HepG2 (cell line): ENCODE results near the gene SEZ6. TPM values are rescaled to one million over a fixed set of nuclear protein-coding genes. Genes with fewer than 3 reads are reported as not detected.
A peak's percentile ranks its signal among the peaks of the same experiment; 100 is the strongest.

ENCODE experiments used
- FOXP4 ChIP-seq: sonication (generic); formaldehyde crosslinking; IDR thresholded peaks from 2 replicates; pipeline ENCODE4 v1.4.0; 2020; ENCODE audit warnings: missing genetic modification reagents
- GABPA ChIP-seq, 2 experiments: IDR thresholded peaks; 2 replicates each; pipeline ENCODE4 v1.6.1; 2011 to 2016; ENCODE audit warnings: low read depth in 2 of 2, low read length in 1 of 2, missing biosample characterization in 1 of 2, missing genetic modification characterization in 1 of 2
- KDM5B ChIP-seq: sonication (generic); formaldehyde crosslinking; IDR thresholded peaks from 2 replicates; pipeline ENCODE4 v1.4.0; 2020; ENCODE audit warnings: missing genetic modification reagents, mild to moderate bottlenecking, borderline replicate concordance
- KMT2A ChIP-seq: sonication (generic); formaldehyde crosslinking; IDR thresholded peaks from 2 replicates; pipeline ENCODE4 v1.4.0; 2020; ENCODE audit warnings: missing genetic modification reagents
- MIER2 ChIP-seq: IDR thresholded peaks from 2 replicates; pipeline ENCODE4 v1.6.1; 2016; ENCODE audit warnings: missing biosample characterization, missing genetic modification reagents
- NRL ChIP-seq: sonication (generic); formaldehyde crosslinking; IDR thresholded peaks from 2 replicates; pipeline ENCODE4 v1.5.0; 2020; ENCODE audit warnings: missing genetic modification reagents, mild to moderate bottlenecking, moderate library complexity, borderline replicate concordance
- PHF21A ChIP-seq: sonication (generic); formaldehyde crosslinking; IDR thresholded peaks from 2 replicates; pipeline ENCODE4 v1.5.0; 2020; ENCODE audit warnings: mild to moderate bottlenecking, missing genetic modification reagents
- POLR2A ChIP-seq, 2 experiments: IDR thresholded peaks; 2 replicates each; pipeline ENCODE4 v1.6.1; 2011; ENCODE audit warnings: low read depth in 2 of 2, low read length in 2 of 2, mild to moderate bottlenecking in 1 of 2, moderate library complexity in 1 of 2; ENCODE audit not compliant: insufficient read depth in 1 of 2
- SPEN ChIP-seq: sonication (generic); formaldehyde crosslinking; IDR thresholded peaks from 2 replicates; pipeline ENCODE4 v1.5.1; 2020; ENCODE audit warnings: low read depth, mild to moderate bottlenecking, missing genetic modification reagents
- ZFX ChIP-seq: sonication (generic); formaldehyde crosslinking; IDR thresholded peaks from 2 replicates; pipeline ENCODE4 v1.4.0; 2020; ENCODE audit warnings: mild to moderate bottlenecking, low read depth, missing genetic modification reagents, moderate library complexity
- ZNF207 ChIP-seq: fragments of 450-650 bp; IDR thresholded peaks from 2 replicates; pipeline ENCODE4 v1.6.1; 2016; ENCODE audit warnings: antibody characterized with exemption, borderline replicate concordance
- ZNF407 ChIP-seq: sonication (generic); formaldehyde crosslinking; IDR thresholded peaks from one replicate; pipeline ENCODE4 v1.5.1; 2020; ENCODE audit warnings: mild to moderate bottlenecking, missing genetic modification reagents; ENCODE audit errors: not compliant biosample characterization
- ZNF556 ChIP-seq: sonication (generic); formaldehyde crosslinking; IDR thresholded peaks from 2 replicates; pipeline ENCODE4 v1.4.0; 2020; ENCODE audit warnings: mild to moderate bottlenecking, missing genetic modification reagents, borderline replicate concordance
- ZNF567 ChIP-seq: sonication (generic); formaldehyde crosslinking; IDR thresholded peaks from 2 replicates; pipeline ENCODE4 v1.8.1; 2023; ENCODE audit warnings: mild to moderate bottlenecking, missing genetic modification reagents, borderline replicate concordance
- ZNF598 ChIP-seq: sonication (generic); formaldehyde crosslinking; IDR thresholded peaks from 2 replicates; pipeline ENCODE4 v1.5.1; 2020; ENCODE audit warnings: mild to moderate bottlenecking, missing genetic modification reagents, borderline replicate concordance
- ZNF772 ChIP-seq: sonication (generic); formaldehyde crosslinking; IDR thresholded peaks from 2 replicates; pipeline ENCODE4 v1.5.0; 2020; ENCODE audit warnings: mild to moderate bottlenecking, missing genetic modification reagents
- ZNF883 ChIP-seq: sonication (generic); formaldehyde crosslinking; IDR thresholded peaks from 2 replicates; pipeline ENCODE4 v1.5.1; 2020; ENCODE audit warnings: mild to moderate bottlenecking, missing genetic modification reagents; ENCODE audit errors: not compliant biosample characterization
- polyA plus RNA-seq, 8 experiments: library from polyadenylated mRNA; depleted of rRNA in 3 of 8; stranded (reverse) in 7 of 8; unstranded in 1 of 8; fragments of >200 nt; fragmentation: Illumina TruSeq in 4 of 8; extraction: Trizol in 4 of 8; gene quantifications; 2 replicates each; pipeline versions ENCODE4 v1.2.1 to v1.2.3, GENCODE V29; 2011 to 2016; ENCODE audit warnings: low read depth in 4 of 8, missing spikeins in 1 of 8, mixed read lengths in 1 of 8; ENCODE audit not compliant: insufficient read depth in 1 of 8
- total RNA-seq, 5 experiments: library from RNA; depleted of rRNA; stranded (reverse); fragments of >200 nt; fragmentation: Illumina TruSeq; extraction: Trizol; gene quantifications; 2 replicates each; pipeline ENCODE4 v1.2.3, GENCODE V29; 2016; ENCODE audit warnings: low read depth in 1 of 5
- TF ChIP-seq, protein P1 (sequence below): sonication (generic); formaldehyde crosslinking; IDR thresholded peaks from 2 replicates; pipeline ENCODE4 v1.4.0; 2020; ENCODE audit warnings: missing genetic modification reagents, borderline replicate concordance

SEZ6 gene
- total and polyA plus RNA-seq, 2 of the 13 experiments (the other 11 are each of a cell fraction or from before 2014, with no cell fraction given) = not detected

DNA sequence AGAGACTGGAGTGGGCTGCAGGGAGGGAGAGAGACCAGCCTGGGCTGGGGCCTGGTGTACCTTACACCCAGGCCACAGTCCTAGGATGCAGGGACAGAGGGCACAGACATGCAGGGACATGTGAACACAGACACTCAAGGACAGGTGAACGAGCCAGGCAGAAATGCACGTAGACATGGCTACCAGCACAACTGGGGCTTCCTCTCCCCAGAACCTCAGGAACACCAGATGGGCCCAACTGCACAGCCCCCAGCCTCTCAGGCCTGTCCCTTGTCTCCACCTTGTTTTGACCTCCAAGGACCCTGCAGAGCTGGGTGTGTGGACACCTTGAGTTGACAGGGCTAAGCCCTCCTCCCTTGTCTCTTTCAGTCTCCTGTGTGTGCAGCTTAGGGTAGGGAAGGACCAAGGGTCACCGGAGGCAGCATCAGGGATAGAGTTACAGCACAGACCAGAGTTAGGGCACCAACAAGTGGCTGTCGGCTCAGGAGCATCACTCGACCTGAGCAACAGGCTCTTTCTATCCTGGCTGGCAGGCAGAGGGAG is 9.2 kb downstream of the SEZ6 start (continued):
- TF ChIP-seq ZNF556 (CRISPR knock-in tag) = peak; percentile 84; the same call in 1 of the 2 replicates
- peak; percentile 84; the same call in 1 of the 2 replicates for TF ChIP-seq KDM5B (CRISPR knock-in tag)
- TF ChIP-seq ZNF567 = no peak
- peak; percentile 23 for TF ChIP-seq FOXP4 (CRISPR knock-in tag)
- peak; percentile 69 for TF ChIP-seq PHF21A (CRISPR knock-in tag)
- TF ChIP-seq ZNF883 (CRISPR knock-in tag) = peak; percentile 28
- peak; percentile 93; the same call in 1 of the 2 replicates for TF ChIP-seq ZNF598 (CRISPR knock-in tag)
- TF ChIP-seq ZNF207 = no peak
- peak in 1 of 2 experiments; percentile 57; a peak in 1 of 4 replicates for TF ChIP-seq POLR2A (IDR thresholded peaks at IDR 0.05; ENCODE audit: insufficient read depth in 1 of 2, low read depth in 2 of 2, low read length in 2 of 2)
- peak; percentile 88 for TF ChIP-seq ZFX (CRISPR knock-in tag)
- peak; percentile 49 for TF ChIP-seq ZNF772 (CRISPR knock-in tag)
- TF ChIP-seq KMT2A = 0 out of 2 replicates have a peak, but pooled peaks have one; percentile 17
- TF ChIP-seq MIER2 (CRISPR knock-in tag) = peak; percentile 90
- TF ChIP-seq, protein P1, sequence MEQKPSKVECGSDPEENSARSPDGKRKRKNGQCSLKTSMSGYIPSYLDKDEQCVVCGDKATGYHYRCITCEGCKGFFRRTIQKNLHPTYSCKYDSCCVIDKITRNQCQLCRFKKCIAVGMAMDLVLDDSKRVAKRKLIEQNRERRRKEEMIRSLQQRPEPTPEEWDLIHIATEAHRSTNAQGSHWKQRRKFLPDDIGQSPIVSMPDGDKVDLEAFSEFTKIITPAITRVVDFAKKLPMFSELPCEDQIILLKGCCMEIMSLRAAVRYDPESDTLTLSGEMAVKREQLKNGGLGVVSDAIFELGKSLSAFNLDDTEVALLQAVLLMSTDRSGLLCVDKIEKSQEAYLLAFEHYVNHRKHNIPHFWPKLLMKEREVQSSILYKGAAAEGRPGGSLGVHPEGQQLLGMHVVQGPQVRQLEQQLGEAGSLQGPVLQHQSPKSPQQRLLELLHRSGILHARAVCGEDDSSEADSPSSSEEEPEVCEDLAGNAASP = peak; percentile 29; the same call in 1 of the 2 replicates
- TF ChIP-seq NRL (CRISPR knock-in tag) = 0 out of 2 replicates have a peak, but pooled peaks have one; percentile 13
- TF ChIP-seq SPEN = peak; percentile 86
- no peak for TF ChIP-seq GABPA (IDR thresholded peaks at IDR 0.05; ENCODE audit: low read depth, low read length)
- TF ChIP-seq GABPA (CRISPR knock-in tag; IDR thresholded peaks at IDR 0.05; ENCODE audit: low read depth) = 0 out of 2 replicates have a peak, but pooled peaks have one; percentile 23
- TF ChIP-seq ZNF407 = no peak
